Esophagus squamous epithelium (tissue), 5 donors: ENCODE measurements around the gene MLX. TPM values are rescaled to one million over a fixed set of nuclear protein-coding genes. Genes with fewer than 3 reads are reported as not detected.

Source experiments
- DNase-seq: peaks from one replicate; lab custom pipeline; 2025; lab: John Stamatoyannopoulos, UW
- H3K27ac ChIP-seq, 4 donors: fragments of 200-600 bp; sonication (generic); one replicate each; pipeline ENCODE4 v1.5.1; 2016 to 2019; ENCODE audit warnings: mild to moderate bottlenecking in 1 of 4
- H3K27me3 ChIP-seq, 4 donors: fragments of 200-600 bp; sonication (generic); 1 replicate in 3 of 4; 2 replicates in 1 of 4; pipeline versions ENCODE4 v1.5.1 to v1.6.0; 2017 to 2021; ENCODE audit warnings: antibody characterized with exemption in 1 of 4
- H3K36me3 ChIP-seq, 3 donors: fragments of 200-600 bp; sonication (generic); one replicate each; pipeline ENCODE4 v1.5.1; 2016 to 2019
- H3K4me1 ChIP-seq, 3 donors: fragments of 200-600 bp; sonication (generic); one replicate each; pipeline ENCODE4 v1.5.1; 2017 to 2019
- H3K4me3 ChIP-seq, 4 donors: fragments of 200-600 bp; sonication (generic); 1 replicate in 3 of 4; 2 replicates in 1 of 4; pipeline ENCODE4 v1.5.1; 2016 to 2019; ENCODE audit warnings: mild to moderate bottlenecking in 2 of 4, moderate library complexity in 1 of 4
- H3K9me3 ChIP-seq, 3 donors: fragments of 200-600 bp; sonication (generic); one replicate each; pipeline ENCODE4 v1.5.1; 2016 to 2019
- POLR2A ChIP-seq, 4 donors: fragments of 450-650 bp; IDR thresholded peaks; one replicate each; pipeline ENCODE4 v1.6.1; 2017; ENCODE audit warnings: antibody characterized with exemption in 4 of 4, mild to moderate bottlenecking in 4 of 4, moderate library complexity in 3 of 4
- WGBS, 2 donors: methylation state at CpG; one replicate each; pipeline ENCODE4 v1.1.5; 2018; 5-methylcytosine and 5-hydroxymethylcytosine counted together
- intact Hi-C: fragments of 100-400 bp; cut with DNase I; formaldehyde crosslinking; loops from one replicate; pipeline ENCODE4 v1.15.0; 2022
- total RNA-seq, 4 donors: library from RNA; depleted of rRNA; stranded (reverse); fragments of >200 nt; gene quantifications; one replicate each; pipeline ENCODE4 v1.1.0, GENCODE V29; 2016
- TF ChIP-seq, protein P1 (sequence below), 6 experiments: fragments of 450-650 bp in 4 of 6; fragments of 200-600 bp in 2 of 6; sonication (generic) in 2 of 6; IDR thresholded peaks; one replicate each; pipeline ENCODE4 v1.5.1; 2016 to 2019; ENCODE audit warnings: antibody characterized with exemption in 6 of 6, mild to moderate bottlenecking in 4 of 6, moderate library complexity in 4 of 6
- donor health status: DM: yes; HTN: yes; CAD: no.

MLX gene
- total RNA-seq, 4 donors from 2014 or later, result 34.0 to 47.9 (median 39.9) TPM

GRCh38 chr17:42586514-42587230 lies 19.8 kb downstream of the MLX start:
- Histone ChIP-seq H3K27ac (peak overlapping the region; percentile 75 to 88 (median 84)), H3K4me3 (no peak overlapping the region), H3K4me1 (peaks cover 29 to 58% (median 43%) of the 10 kb centered on the region in 3 donors), H3K9me3 (no peaks in the 10 kb centered on the region), H3K36me3 (peaks cover 24 to 98% (median 48%) of the 10 kb centered on the region in 3 donors), H3K27me3 (no peaks in the 10 kb centered on the region)
- TF ChIP-seq, protein P1, sequence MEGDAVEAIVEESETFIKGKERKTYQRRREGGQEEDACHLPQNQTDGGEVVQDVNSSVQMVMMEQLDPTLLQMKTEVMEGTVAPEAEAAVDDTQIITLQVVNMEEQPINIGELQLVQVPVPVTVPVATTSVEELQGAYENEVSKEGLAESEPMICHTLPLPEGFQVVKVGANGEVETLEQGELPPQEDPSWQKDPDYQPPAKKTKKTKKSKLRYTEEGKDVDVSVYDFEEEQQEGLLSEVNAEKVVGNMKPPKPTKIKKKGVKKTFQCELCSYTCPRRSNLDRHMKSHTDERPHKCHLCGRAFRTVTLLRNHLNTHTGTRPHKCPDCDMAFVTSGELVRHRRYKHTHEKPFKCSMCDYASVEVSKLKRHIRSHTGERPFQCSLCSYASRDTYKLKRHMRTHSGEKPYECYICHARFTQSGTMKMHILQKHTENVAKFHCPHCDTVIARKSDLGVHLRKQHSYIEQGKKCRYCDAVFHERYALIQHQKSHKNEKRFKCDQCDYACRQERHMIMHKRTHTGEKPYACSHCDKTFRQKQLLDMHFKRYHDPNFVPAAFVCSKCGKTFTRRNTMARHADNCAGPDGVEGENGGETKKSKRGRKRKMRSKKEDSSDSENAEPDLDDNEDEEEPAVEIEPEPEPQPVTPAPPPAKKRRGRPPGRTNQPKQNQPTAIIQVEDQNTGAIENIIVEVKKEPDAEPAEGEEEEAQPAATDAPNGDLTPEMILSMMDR (IDR thresholded peaks at IDR 0.05), result no peak
- TF ChIP-seq POLR2A (IDR thresholded peaks at IDR 0.05), result no peak
- no peak for DNase-seq
- intact Hi-C loops, result no loop called here
- WGBS, 2 donors, result 35 to 42% methylated on average over 7 of the region's 7 CpGs

- intact Hi-C loops, result no loop called here
- Histone ChIP-seq H3K4me3 (no peak overlapping the region), H3K36me3 (peaks cover 10 to 87% (median 34%) of the 10 kb centered on the region in 3 donors), H3K27me3 (no peaks in the 10 kb centered on the region), H3K9me3 (no peaks in the 10 kb centered on the region), H3K4me1 (peaks cover 19 to 35% (median 28%) of the 10 kb centered on the region in 3 donors), H3K27ac (no peak overlapping the region)
- TF ChIP-seq POLR2A (IDR thresholded peaks at IDR 0.05), result no peak
- TF ChIP-seq, protein P1 (IDR thresholded peaks at IDR 0.05), result no peak
- no peak for DNase-seq
- WGBS, 2 donors, result 74 to 78% methylated on average over 2 of the region's 2 CpGs
These were observed 24.0 kb downstream of the MLX start for GRCh38 chr17:42590886-42591285.

GRCh38 chr17:42591411-42591810 lies 24.5 kb downstream of the MLX start:
- H3K4me3 ChIP-seq, result no peak overlapping the region
- peaks cover 14 to 31% (median 22%) of the 10 kb centered on the region in 3 donors for H3K4me1 ChIP-seq
- no peaks in the 10 kb centered on the region for H3K27me3 ChIP-seq
- no peak for TF ChIP-seq POLR2A (IDR thresholded peaks at IDR 0.05)
- TF ChIP-seq, protein P1 (IDR thresholded peaks at IDR 0.05), result no peak
- intact Hi-C loops, result no loop called here
- H3K27ac ChIP-seq, result no peak overlapping the region
- no peaks in the 10 kb centered on the region for H3K9me3 ChIP-seq
- no peak for DNase-seq
- H3K36me3 ChIP-seq, result peaks cover 10 to 83% (median 35%) of the 10 kb centered on the region in 3 donors
- 83 to 85% methylated on average over 9 of the region's 9 CpGs for WGBS, 2 donors

GRCh38 chr17:42596386-42596785 lies 29.5 kb downstream of the MLX start:
- WGBS, 2 donors, result 74 to 83% methylated on average over 3 of the region's 3 CpGs
- Histone ChIP-seq H3K4me3 (no peak overlapping the region), H3K27ac (no peak overlapping the region), H3K36me3 (peaks cover 0 to 44% (median 12%) of the 10 kb centered on the region in 3 donors), H3K9me3 (no peaks in the 10 kb centered on the region), H3K27me3 (no peaks in the 10 kb centered on the region), H3K4me1 (peaks cover 3 to 21% (median 3%) of the 10 kb centered on the region in 3 donors)
- no peak for DNase-seq
- no peak for TF ChIP-seq POLR2A (IDR thresholded peaks at IDR 0.05)
- intact Hi-C loops, result no loop called here

- Histone ChIP-seq H3K4me1 (peaks cover 3 to 21% (median 3%) of the 10 kb centered on the region in 3 donors), H3K27me3 (no peaks in the 10 kb centered on the region), H3K27ac (no peak overlapping the region), H3K36me3 (peaks cover 3 to 42% (median 6%) of the 10 kb centered on the region in 3 donors), H3K4me3 (no peak overlapping the region), H3K9me3 (no peaks in the 10 kb centered on the region)
- intact Hi-C loops, result no loop called here
- 21% methylated on average over 2 of the region's 2 CpGs; no CpG with 5 or more reads in 1 of the 2 donors for WGBS, 2 donors
- TF ChIP-seq POLR2A (IDR thresholded peaks at IDR 0.05), result no peak
- TF ChIP-seq, protein P1 (IDR thresholded peaks at IDR 0.05), result no peak
- DNase-seq, result no peak
These were observed 32.0 kb downstream of the MLX start for GRCh38 chr17:42598905-42599304.
